SK-N-SH treated with all-trans-retinoic acid at 6 μM for 48 hours (cell line): ENCODE measurements around the gene ITIH6.
A peak's percentile ranks its signal among the peaks of the same experiment; 100 is the strongest.

Experiments used
- ATAC-seq: fragments of 200-7000 bp; cut with Tn5 transposase; 3 replicates; pipeline ENCODE4 v1.9.1; 2020; ENCODE audit warnings: mild to moderate bottlenecking, moderate library complexity
- BACH2 ChIP-seq: fragments of 250-450 bp; sonication (Bioruptor Pico); IDR thresholded peaks from 2 replicates; pipeline ENCODE4 v1.9.0; 2021; ENCODE audit warnings: mild to moderate bottlenecking, borderline replicate concordance
- CSDC2 ChIP-seq: fragments of 250-450 bp; sonication (Bioruptor Pico); IDR thresholded peaks from 2 replicates; pipeline ENCODE4 v1.5.0; 2020; ENCODE audit warnings: mild to moderate bottlenecking, moderate library complexity
- ESRRG ChIP-seq: fragments of 250-450 bp; sonication (Bioruptor Pico); IDR thresholded peaks from 2 replicates; pipeline ENCODE4 v1.6.1; 2021; ENCODE audit warnings: mild to moderate bottlenecking
- GLIS3 ChIP-seq: fragments of 250-450 bp; sonication (Bioruptor Pico); IDR thresholded peaks from 2 replicates; pipeline ENCODE4 v1.5.0; 2020; ENCODE audit warnings: mild to moderate bottlenecking, moderate library complexity
- ISL1 ChIP-seq: fragments of 250-450 bp; sonication (Bioruptor Pico); IDR thresholded peaks from 2 replicates; pipeline ENCODE4 v2.1.2; 2022; ENCODE audit warnings: mild to moderate bottlenecking, moderate library complexity
- OSR1 ChIP-seq: fragments of 250-450 bp; sonication (Bioruptor Pico); IDR thresholded peaks from 2 replicates; pipeline ENCODE4 v1.8.0; 2022; ENCODE audit warnings: moderate library complexity, mild to moderate bottlenecking, inconsistent platforms
- PPARA ChIP-seq: fragments of 250-450 bp; sonication (Bioruptor Pico); IDR thresholded peaks from 2 replicates; pipeline ENCODE4 v1.5.0; 2020; ENCODE audit warnings: mild to moderate bottlenecking, borderline replicate concordance
- RARB ChIP-seq: fragments of 250-450 bp; sonication (Bioruptor Pico); IDR thresholded peaks from 2 replicates; pipeline ENCODE4 v1.8.0; 2021; ENCODE audit warnings: mild to moderate bottlenecking, moderate library complexity
- SNAI2 ChIP-seq: fragments of 250-450 bp; sonication (Bioruptor Pico); IDR thresholded peaks from 2 replicates; pipeline ENCODE4 v1.5.0; 2020; ENCODE audit warnings: mild to moderate bottlenecking, moderate library complexity
- TCF4 ChIP-seq: fragments of 250-450 bp; sonication (Bioruptor Pico); IDR thresholded peaks from 2 replicates; pipeline ENCODE4 v1.8.0; 2021; ENCODE audit warnings: mild to moderate bottlenecking, moderate library complexity, borderline replicate concordance
- TOX ChIP-seq: fragments of 250-450 bp; sonication (Bioruptor Pico); IDR thresholded peaks from 2 replicates; pipeline ENCODE4 v1.8.0; 2021; ENCODE audit warnings: mild to moderate bottlenecking, moderate library complexity, borderline replicate concordance
- ZC3H10 ChIP-seq: fragments of 250-450 bp; sonication (Bioruptor Pico); IDR thresholded peaks from 2 replicates; pipeline ENCODE4 v1.5.1; 2021; ENCODE audit warnings: mild to moderate bottlenecking, moderate library complexity
- ZFP3 ChIP-seq: fragments of 250-450 bp; sonication (Bioruptor Pico); IDR thresholded peaks from 2 replicates; pipeline ENCODE4 v1.5.0; 2020; ENCODE audit warnings: mild to moderate bottlenecking, moderate library complexity
- ZFP30 ChIP-seq: fragments of 450-650 bp; formaldehyde crosslinking; IDR thresholded peaks from 2 replicates; pipeline ENCODE4 v1.5.0; 2022; ENCODE audit warnings: mild to moderate bottlenecking, moderate library complexity
- ZNF565 ChIP-seq: fragments of 450-650 bp; formaldehyde crosslinking; conservative IDR thresholded peaks from 2 replicates; pipeline ENCODE4 v1.5.0; 2020; ENCODE audit warnings: low read depth, mild to moderate bottlenecking, moderate library complexity
- ZNF70 ChIP-seq: fragments of 450-650 bp; formaldehyde crosslinking; IDR thresholded peaks from 2 replicates; pipeline ENCODE4 v1.5.0; 2020; ENCODE audit warnings: mild to moderate bottlenecking, moderate library complexity
- ZNF8 ChIP-seq: fragments of 450-650 bp; formaldehyde crosslinking; IDR thresholded peaks from 2 replicates; pipeline ENCODE4 v1.5.0; 2020; ENCODE audit warnings: mild to moderate bottlenecking, moderate library complexity
- TF ChIP-seq, protein P1 (sequence below): fragments of 250-450 bp; sonication (Bioruptor Pico); IDR thresholded peaks from 2 replicates; pipeline ENCODE4 v1.5.1; 2020; ENCODE audit warnings: low read depth, mild to moderate bottlenecking, moderate library complexity
- TF ChIP-seq, protein P2 (sequence below): fragments of 250-450 bp; sonication (Bioruptor Pico); IDR thresholded peaks from 2 replicates; pipeline ENCODE4 v1.8.0; 2020; ENCODE audit warnings: mild to moderate bottlenecking, moderate library complexity, borderline replicate concordance
- TF ChIP-seq, protein P3 (sequence below): fragments of 250-450 bp; sonication (Bioruptor Pico); IDR thresholded peaks from 2 replicates; pipeline ENCODE4 v1.5.0; 2020; ENCODE audit warnings: mild to moderate bottlenecking, moderate library complexity
- TF ChIP-seq, protein P4 (sequence below): fragments of 250-450 bp; sonication (Bioruptor Pico); IDR thresholded peaks from 2 replicates; pipeline ENCODE4 v1.8.0; 2021; ENCODE audit warnings: low read depth, mild to moderate bottlenecking, moderate library complexity, borderline replicate concordance

ITIH6 gene

DNA sequence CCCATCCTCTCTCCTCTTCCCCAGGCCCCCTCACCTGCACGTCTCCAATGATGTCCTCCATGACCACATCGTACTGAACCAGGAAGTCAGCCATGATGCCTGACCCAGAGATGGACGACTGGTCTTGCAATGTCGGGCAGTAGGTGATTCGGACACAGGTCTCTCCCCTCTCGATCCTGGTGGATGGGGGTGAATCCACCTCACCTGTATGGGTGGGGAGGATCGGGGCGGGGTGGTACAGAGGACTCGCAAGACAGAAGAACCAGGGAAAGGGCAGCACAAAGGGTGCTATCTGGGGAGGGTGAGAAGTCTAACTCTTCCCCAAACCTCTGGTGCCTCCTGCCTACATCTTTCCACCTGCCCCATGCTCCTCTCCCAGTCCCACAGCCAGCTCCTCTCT is 9.6 kb downstream of the ITIH6 start (continued):
- no peak for TF ChIP-seq PPARA (CRISPR knock-in tag)

DNA sequence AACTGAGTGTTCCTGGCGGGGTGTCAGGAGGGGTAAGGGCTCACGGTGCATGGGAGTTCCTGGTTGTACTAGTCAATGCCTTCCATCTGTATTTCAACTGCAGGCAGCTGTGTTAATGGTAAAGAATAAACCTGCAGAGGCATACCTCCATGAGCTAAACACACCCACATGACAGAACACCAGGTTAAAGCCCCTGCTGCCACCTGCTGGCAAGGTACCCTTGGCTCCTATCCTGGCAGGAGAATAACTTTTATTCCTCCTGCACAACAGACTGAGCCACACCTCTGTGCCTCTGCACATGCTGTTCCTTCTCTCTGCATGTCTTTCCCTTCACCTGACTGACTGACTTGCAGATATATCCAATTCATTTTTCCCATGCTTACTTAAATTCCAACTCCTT is 11.1 kb downstream of the ITIH6 start:
- peak; percentile 49 for ATAC-seq
- TF ChIP-seq ZNF8 (CRISPR knock-in tag) (no peak), TOX (CRISPR knock-in tag) (no peak), SNAI2 (CRISPR knock-in tag) (no peak), ISL1 (no peak), ZFP30 (no peak), ZNF70 (no peak), ESRRG (no peak)

DNA sequence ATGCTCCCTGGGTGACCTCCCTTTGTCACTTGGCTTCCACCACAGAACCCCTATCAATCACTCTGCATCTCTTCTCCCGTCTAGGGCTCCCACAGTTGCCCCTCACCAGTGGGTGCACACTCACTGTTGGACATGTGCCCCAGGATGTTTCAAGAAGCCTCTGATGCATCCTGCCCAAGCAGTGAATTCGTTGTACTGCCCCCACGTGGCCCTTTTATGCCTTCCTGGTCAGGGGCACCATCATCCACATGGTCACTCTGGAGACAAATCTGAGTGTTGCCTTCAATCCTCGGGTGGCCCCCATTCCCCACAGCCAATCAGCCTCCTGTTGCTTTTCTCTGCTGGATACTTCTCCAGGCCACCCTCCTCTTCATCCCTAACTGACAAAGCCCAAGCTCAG is 12.2 kb downstream of the ITIH6 start:
- no peak for TF ChIP-seq PPARA (CRISPR knock-in tag)
- no peak for TF ChIP-seq BACH2
- no peak for TF ChIP-seq ZC3H10
- no peak for TF ChIP-seq CSDC2 (CRISPR knock-in tag)
- TF ChIP-seq, protein P1, sequence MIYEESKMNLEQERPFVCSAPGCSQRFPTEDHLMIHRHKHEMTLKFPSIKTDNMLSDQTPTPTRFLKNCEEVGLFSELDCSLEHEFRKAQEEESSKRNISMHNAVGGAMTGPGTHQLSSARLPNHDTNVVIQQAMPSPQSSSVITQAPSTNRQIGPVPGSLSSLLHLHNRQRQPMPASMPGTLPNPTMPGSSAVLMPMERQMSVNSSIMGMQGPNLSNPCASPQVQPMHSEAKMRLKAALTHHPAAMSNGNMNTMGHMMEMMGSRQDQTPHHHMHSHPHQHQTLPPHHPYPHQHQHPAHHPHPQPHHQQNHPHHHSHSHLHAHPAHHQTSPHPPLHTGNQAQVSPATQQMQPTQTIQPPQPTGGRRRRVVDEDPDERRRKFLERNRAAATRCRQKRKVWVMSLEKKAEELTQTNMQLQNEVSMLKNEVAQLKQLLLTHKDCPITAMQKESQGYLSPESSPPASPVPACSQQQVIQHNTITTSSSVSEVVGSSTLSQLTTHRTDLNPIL (CRISPR knock-in tag), result no peak
- TF ChIP-seq SNAI2 (CRISPR knock-in tag), result no peak
- TF ChIP-seq ESRRG, result no peak
- TF ChIP-seq TCF4 (CRISPR knock-in tag), result no peak
- TF ChIP-seq ISL1, result no peak
- TF ChIP-seq ZNF565 (CRISPR knock-in tag), result no peak
- TF ChIP-seq ZNF8 (CRISPR knock-in tag), result no peak
- no peak for TF ChIP-seq TOX (CRISPR knock-in tag)
- TF ChIP-seq, all 23 proteins: peak for 0
- peak; percentile 72 for ATAC-seq

DNA sequence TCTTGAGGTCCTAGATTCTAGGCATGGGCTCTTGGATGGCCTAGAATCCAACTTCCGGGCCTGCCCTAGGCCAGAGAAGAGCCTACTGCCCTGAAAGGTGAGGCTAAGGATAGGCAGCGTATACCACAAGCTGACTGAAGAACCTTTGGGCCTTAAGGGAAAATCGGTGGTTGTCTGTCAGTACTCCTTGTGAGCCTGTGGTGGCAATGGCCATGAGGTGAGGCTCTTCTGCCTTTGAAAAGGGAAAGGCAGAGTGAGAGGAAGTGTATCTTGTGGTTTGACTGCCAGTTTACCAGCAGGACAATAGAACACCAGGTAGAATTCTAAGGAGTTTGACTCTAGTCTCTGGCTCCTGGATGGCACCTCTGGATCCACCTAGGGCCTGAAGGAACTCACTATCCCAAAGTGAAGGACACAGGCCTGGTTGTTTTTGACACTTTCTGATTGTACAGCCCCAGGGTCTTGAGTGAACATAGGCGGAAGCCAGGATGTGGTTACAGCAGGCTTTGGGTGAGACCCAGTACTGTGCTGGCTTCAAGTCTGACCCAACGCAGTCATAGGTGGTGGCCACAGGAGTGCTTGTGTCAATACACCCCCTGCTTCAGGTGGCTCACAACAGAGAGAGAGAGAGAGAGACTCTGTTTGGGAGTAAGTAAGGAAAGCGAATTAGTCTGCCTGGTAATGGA is 20.9 kb downstream of the ITIH6 start:
- TF ChIP-seq, protein P2, sequence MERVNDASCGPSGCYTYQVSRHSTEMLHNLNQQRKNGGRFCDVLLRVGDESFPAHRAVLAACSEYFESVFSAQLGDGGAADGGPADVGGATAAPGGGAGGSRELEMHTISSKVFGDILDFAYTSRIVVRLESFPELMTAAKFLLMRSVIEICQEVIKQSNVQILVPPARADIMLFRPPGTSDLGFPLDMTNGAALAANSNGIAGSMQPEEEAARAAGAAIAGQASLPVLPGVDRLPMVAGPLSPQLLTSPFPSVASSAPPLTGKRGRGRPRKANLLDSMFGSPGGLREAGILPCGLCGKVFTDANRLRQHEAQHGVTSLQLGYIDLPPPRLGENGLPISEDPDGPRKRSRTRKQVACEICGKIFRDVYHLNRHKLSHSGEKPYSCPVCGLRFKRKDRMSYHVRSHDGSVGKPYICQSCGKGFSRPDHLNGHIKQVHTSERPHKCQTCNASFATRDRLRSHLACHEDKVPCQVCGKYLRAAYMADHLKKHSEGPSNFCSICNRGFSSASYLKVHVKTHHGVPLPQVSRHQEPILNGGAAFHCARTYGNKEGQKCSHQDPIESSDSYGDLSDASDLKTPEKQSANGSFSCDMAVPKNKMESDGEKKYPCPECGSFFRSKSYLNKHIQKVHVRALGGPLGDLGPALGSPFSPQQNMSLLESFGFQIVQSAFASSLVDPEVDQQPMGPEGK, result no peak
- TF ChIP-seq PPARA (CRISPR knock-in tag) (no peak), SNAI2 (CRISPR knock-in tag) (no peak), RARB (CRISPR knock-in tag) (no peak), ZC3H10 (no peak), ZNF565 (CRISPR knock-in tag) (no peak), ZNF70 (no peak)
- TF ChIP-seq, protein P3, sequence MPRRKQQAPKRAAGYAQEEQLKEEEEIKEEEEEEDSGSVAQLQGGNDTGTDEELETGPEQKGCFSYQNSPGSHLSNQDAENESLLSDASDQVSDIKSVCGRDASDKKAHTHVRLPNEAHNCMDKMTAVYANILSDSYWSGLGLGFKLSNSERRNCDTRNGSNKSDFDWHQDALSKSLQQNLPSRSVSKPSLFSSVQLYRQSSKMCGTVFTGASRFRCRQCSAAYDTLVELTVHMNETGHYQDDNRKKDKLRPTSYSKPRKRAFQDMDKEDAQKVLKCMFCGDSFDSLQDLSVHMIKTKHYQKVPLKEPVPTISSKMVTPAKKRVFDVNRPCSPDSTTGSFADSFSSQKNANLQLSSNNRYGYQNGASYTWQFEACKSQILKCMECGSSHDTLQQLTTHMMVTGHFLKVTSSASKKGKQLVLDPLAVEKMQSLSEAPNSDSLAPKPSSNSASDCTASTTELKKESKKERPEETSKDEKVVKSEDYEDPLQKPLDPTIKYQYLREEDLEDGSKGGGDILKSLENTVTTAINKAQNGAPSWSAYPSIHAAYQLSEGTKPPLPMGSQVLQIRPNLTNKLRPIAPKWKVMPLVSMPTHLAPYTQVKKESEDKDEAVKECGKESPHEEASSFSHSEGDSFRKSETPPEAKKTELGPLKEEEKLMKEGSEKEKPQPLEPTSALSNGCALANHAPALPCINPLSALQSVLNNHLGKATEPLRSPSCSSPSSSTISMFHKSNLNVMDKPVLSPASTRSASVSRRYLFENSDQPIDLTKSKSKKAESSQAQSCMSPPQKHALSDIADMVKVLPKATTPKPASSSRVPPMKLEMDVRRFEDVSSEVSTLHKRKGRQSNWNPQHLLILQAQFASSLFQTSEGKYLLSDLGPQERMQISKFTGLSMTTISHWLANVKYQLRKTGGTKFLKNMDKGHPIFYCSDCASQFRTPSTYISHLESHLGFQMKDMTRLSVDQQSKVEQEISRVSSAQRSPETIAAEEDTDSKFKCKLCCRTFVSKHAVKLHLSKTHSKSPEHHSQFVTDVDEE, result no peak
- no peak for ATAC-seq

DNA sequence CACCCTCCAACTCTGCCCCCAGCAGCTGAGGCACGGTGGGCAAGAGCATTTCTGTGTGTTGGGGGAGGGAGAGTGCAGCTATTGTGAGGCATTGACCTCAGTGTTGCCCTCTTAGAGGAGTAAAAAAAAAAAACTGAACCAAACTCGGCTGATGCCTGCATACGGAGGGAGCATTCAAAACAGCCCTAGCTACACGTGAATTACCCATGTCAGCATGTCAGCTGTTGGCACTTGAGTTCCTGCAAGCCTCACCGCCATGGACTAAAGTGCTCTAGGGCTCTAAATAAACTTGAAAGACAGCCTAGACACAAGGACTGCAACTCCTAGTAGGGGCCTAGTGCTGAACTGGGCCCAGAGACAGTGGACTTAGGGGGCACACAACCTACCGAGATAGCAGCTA is 22.0 kb downstream of the ITIH6 start:
- no peak for ATAC-seq
- TF ChIP-seq ZNF8 (CRISPR knock-in tag) (no peak), PPARA (CRISPR knock-in tag) (no peak), BACH2 (no peak), SNAI2 (CRISPR knock-in tag) (no peak), RARB (CRISPR knock-in tag) (no peak), GLIS3 (CRISPR knock-in tag) (no peak), OSR1 (CRISPR knock-in tag) (no peak), ZNF70 (no peak), ZFP30 (no peak), CSDC2 (CRISPR knock-in tag) (no peak), ZFP3 (CRISPR knock-in tag) (no peak), ESRRG (no peak)
- TF ChIP-seq, protein P1 (CRISPR knock-in tag), result no peak
- TF ChIP-seq, protein P3, result no peak
- TF ChIP-seq, protein P4, sequence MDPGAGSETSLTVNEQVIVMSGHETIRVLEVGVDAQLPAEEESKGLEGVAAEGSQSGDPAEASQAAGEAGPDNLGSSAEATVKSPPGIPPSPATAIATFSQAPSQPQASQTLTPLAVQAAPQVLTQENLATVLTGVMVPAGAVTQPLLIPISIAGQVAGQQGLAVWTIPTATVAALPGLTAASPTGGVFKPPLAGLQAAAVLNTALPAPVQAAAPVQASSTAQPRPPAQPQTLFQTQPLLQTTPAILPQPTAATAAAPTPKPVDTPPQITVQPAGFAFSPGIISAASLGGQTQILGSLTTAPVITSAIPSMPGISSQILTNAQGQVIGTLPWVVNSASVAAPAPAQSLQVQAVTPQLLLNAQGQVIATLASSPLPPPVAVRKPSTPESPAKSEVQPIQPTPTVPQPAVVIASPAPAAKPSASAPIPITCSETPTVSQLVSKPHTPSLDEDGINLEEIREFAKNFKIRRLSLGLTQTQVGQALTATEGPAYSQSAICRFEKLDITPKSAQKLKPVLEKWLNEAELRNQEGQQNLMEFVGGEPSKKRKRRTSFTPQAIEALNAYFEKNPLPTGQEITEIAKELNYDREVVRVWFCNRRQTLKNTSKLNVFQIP (CRISPR knock-in tag), result no peak
